GM12878 (cell line): Measurements from ENCODE around the gene PTGR3. TPM values are rescaled to one million over a fixed set of nuclear protein-coding genes. Genes with fewer than 3 reads are reported as not detected.

Experiments used
- ATAC-seq: fragments of 200-7000 bp; cut with Tn5 transposase; 3 replicates; pipeline ENCODE4 v1.9.1; 2020; ENCODE audit warnings: mild to moderate bottlenecking, moderate library complexity
- BruUV-seq: library from RNA; stranded (reverse); fragments of 400-500 nt; replicated peaks from 2 replicates; lab custom pipeline; 2021; lab: Mats Ljungman, UMichigan
- CTCF ChIA-PET: fragments of 300-600 bp; sonication (Branson Sonifier 250); formaldehyde crosslinking; extraction: SDS; loops from one replicate; lab custom pipeline; 2021; ENCODE audit warnings: inconsistent platforms; lab: Yijun Ruan, JAX
- POLR2A ChIA-PET: fragments of 350-600 bp; formaldehyde crosslinking; extraction: SDS; loops from one replicate; lab custom pipeline; 2021; ENCODE audit warnings: inconsistent platforms; lab: Charles Lee
- RAD21 ChIA-PET: fragments of 300-600 bp; sonication (Branson Sonifier 250); formaldehyde crosslinking; loops from one replicate; lab custom pipeline; 2023; ENCODE audit warnings: antibody characterized with exemption; ENCODE audit not compliant: unreplicated experiment; lab: Charles Lee
- SMC1A ChIA-PET: fragments of 300-600 bp; sonication (Branson Sonifier 250); formaldehyde crosslinking; loops from one replicate; lab custom pipeline; 2023; ENCODE audit not compliant: unreplicated experiment, uncharacterized antibody; lab: Charles Lee
- DNase-seq: peaks from one replicate; pipeline ENCODE4 v3.0.0-alpha.2; 2011; ENCODE audit warnings: low read depth, low spot score
- FAIRE-seq: peaks from 3 replicates; lab custom pipeline; 2011; peaks lifted over from hg19 to GRCh38; lab: Jason Lieb, UNC
- H2AFZ ChIP-seq: 2 replicates; pipeline ENCODE4 v1.6.0; 2011; ENCODE audit warnings: low read depth, low read length, control low read depth; ENCODE audit not compliant: control insufficient read depth
- H3K27ac ChIP-seq: 2 replicates; pipeline ENCODE4 v1.5.1; 2011; ENCODE audit warnings: control low read depth; ENCODE audit not compliant: control insufficient read depth, insufficient read depth
- H3K27me3 ChIP-seq, 2 experiments: replicated peaks in 1 of 2; 2 replicates each; pipeline versions ENCODE4 v1.6.0 to v1.6.1; 2011; ENCODE audit warnings: low read length in 1 of 2; ENCODE audit not compliant: control insufficient read depth in 2 of 2, insufficient read depth in 2 of 2
- H3K36me3 ChIP-seq, 2 experiments: 2 replicates each; pipeline ENCODE4 v1.5.1; 2011; ENCODE audit warnings: low read length in 1 of 2; ENCODE audit not compliant: control insufficient read depth in 2 of 2, insufficient read depth in 2 of 2
- H3K4me1 ChIP-seq: 2 replicates; pipeline ENCODE4 v1.6.1; 2011; ENCODE audit warnings: mild to moderate bottlenecking, low read length, moderate library complexity, mixed read lengths; ENCODE audit not compliant: control insufficient read depth, insufficient read depth
- H3K4me2 ChIP-seq: 2 replicates; pipeline ENCODE4 v1.6.0; 2011; ENCODE audit warnings: control low read depth; ENCODE audit not compliant: control insufficient read depth, insufficient read depth
- H3K4me3 ChIP-seq: fragments of 200-600 bp; sonication (generic); 2 replicates; pipeline ENCODE4 v1.5.1; 2016
- H3K79me2 ChIP-seq: 2 replicates; pipeline ENCODE4 v1.6.0; 2011; ENCODE audit warnings: low read length; ENCODE audit not compliant: control insufficient read depth, insufficient read depth
- H3K9ac ChIP-seq: 2 replicates; pipeline ENCODE4 v1.8.0; 2011; ENCODE audit warnings: low read length, control low read depth, mixed read lengths; ENCODE audit not compliant: control insufficient read depth, insufficient read depth
- H3K9me3 ChIP-seq: replicated peaks from 3 replicates; pipeline ENCODE4 v1.5.1; 2011; ENCODE audit warnings: mild to moderate bottlenecking, low read length; ENCODE audit not compliant: control insufficient read depth, insufficient read depth
- H4K20me1 ChIP-seq: 2 replicates; pipeline ENCODE4 v1.6.0; 2011; ENCODE audit not compliant: control insufficient read depth, insufficient read depth
- BHLHE40 ChIP-seq, 2 experiments: fragments of 450-650 bp in 1 of 2; IDR thresholded peaks; 2 replicates each; pipeline ENCODE4 v1.6.1; 2011 to 2017; ENCODE audit warnings: low read depth in 2 of 2, borderline replicate concordance in 1 of 2, improper control_type of control experiment in 1 of 2, low read length in 1 of 2, mild to moderate bottlenecking in 1 of 2
- BMI1 ChIP-seq: fragments of 450-650 bp; IDR thresholded peaks from 2 replicates; pipeline ENCODE4 v1.6.1; 2016; ENCODE audit warnings: mild to moderate bottlenecking, moderate library complexity, borderline replicate concordance
- CBFB ChIP-seq: IDR thresholded peaks from 2 replicates; pipeline ENCODE4 v1.6.1; 2016; ENCODE audit warnings: antibody characterized with exemption, low read depth
- MTA2 ChIP-seq: fragments of 450-650 bp; IDR thresholded peaks from 2 replicates; pipeline ENCODE4 v1.6.1; 2016; ENCODE audit warnings: low read depth, mild to moderate bottlenecking, moderate library complexity
- PKNOX1 ChIP-seq: fragments of 450-650 bp; IDR thresholded peaks from 2 replicates; pipeline ENCODE4 v1.6.1; 2016; ENCODE audit warnings: mild to moderate bottlenecking
- POU2F2 ChIP-seq: IDR thresholded peaks from 3 replicates; pipeline ENCODE4 v1.6.1; 2011; ENCODE audit warnings: low read depth, mild to moderate bottlenecking, low read length, borderline replicate concordance
- SP1 ChIP-seq: IDR thresholded peaks from one replicate; pipeline ENCODE4 v1.6.1; 2011; ENCODE audit warnings: low read depth, low read length
- SPI1 ChIP-seq: IDR thresholded peaks from 2 replicates; pipeline ENCODE4 v1.6.1; 2011; ENCODE audit warnings: low read depth, mild to moderate bottlenecking, low read length, moderate library complexity, borderline replicate concordance; ENCODE audit not compliant: insufficient read depth
- TARDBP ChIP-seq: IDR thresholded peaks from 2 replicates; pipeline ENCODE4 v1.6.1; 2016; ENCODE audit warnings: borderline replicate concordance
- TCF7 ChIP-seq: IDR thresholded peaks from 2 replicates; pipeline ENCODE4 v1.6.1; 2014; ENCODE audit warnings: antibody characterized with exemption, borderline replicate concordance
- ZNF207 ChIP-seq: fragments of 450-650 bp; IDR thresholded peaks from 2 replicates; pipeline ENCODE4 v1.6.1; 2014; ENCODE audit warnings: antibody characterized with exemption, mild to moderate bottlenecking, borderline replicate concordance
- ZNF274 ChIP-seq: IDR thresholded peaks from one replicate; pipeline ENCODE4 v1.8.0; 2011; ENCODE audit not compliant: insufficient read length, insufficient read depth
- WGBS: methylation state at CpG from one replicate; pipeline ENCODE4 v1.1.6; 2016; ENCODE audit warnings: low lambda C conversion rate; ENCODE audit not compliant: insufficient replicate concordance, insufficient coverage; ENCODE audit errors: missing lambda C conversion rate; 5-methylcytosine and 5-hydroxymethylcytosine counted together
- in situ Hi-C: fragments of 300-500 bp; cut with MboI; formaldehyde crosslinking; loops from 9 replicates; pipeline ENCODE4 v1.14.3; 2018; ENCODE audit warnings: mixed read lengths
- intact Hi-C: fragments of 100-400 bp; cut with micrococcal nuclease; formaldehyde crosslinking; loops from one replicate; pipeline ENCODE4 v1.14.2; 2022; ENCODE audit not compliant: unreplicated experiment
- polyA plus RNA-seq, 11 experiments: library from polyadenylated mRNA; depleted of rRNA in 4 of 11; unstranded in 6 of 11; stranded (reverse) in 5 of 11; fragments of >200 nt; fragmentation: Nextera tagmentation in 4 of 11; fragmentation: Illumina TruSeq in 1 of 11; extraction: Ambion mirVana in 4 of 11; extraction: Trizol in 1 of 11; gene quantifications; 1 replicate in 1 of 11; 2 replicates in 10 of 11; pipeline versions ENCODE4 v1.2.1 to v1.2.3, GENCODE V29; 2011 to 2016; ENCODE audit warnings: inconsistent platforms in 2 of 11, missing spikeins in 2 of 11, low read depth in 1 of 11
- total RNA-seq, 4 experiments: library from RNA; depleted of rRNA in 3 of 4; stranded (reverse); fragments of >200 nt in 3 of 4; fragmentation: Illumina TruSeq in 1 of 4; extraction: Trizol in 1 of 4; gene quantifications; 2 replicates each; pipeline versions ENCODE4 v1.2.1 to v1.2.3, GENCODE V29; 2013 to 2021

The PTGR3 gene
- total and polyA plus RNA-seq, 10 of the 15 experiments (the other 5 are each of a cell fraction or from before 2014, with no cell fraction given), result 6.2 to 69.8 (median 21.9) TPM

GRCh38 chr18:75176849-75177248 lies 32.1 kb downstream of the PTGR3 start (continued):
- TF ChIP-seq CBFB, result no peak
- no peak for TF ChIP-seq ZNF207
- no peak for TF ChIP-seq SP1
- no peak for TF ChIP-seq TARDBP
- no peak for TF ChIP-seq BMI1
- TF ChIP-seq BHLHE40 (IDR thresholded peaks at IDR 0.05; ENCODE audit: borderline replicate concordance in 1 of 2, low read depth in 2 of 2, low read length in 1 of 2), result no peak
- TF ChIP-seq TCF7, result no peak
- no peak for TF ChIP-seq PKNOX1
- TF ChIP-seq ZNF274, result no peak
- TF ChIP-seq MTA2, result no peak

GRCh38 chr18:75173738-75174137 lies 35.2 kb downstream of the PTGR3 start:
- in situ Hi-C loops, result loop anchor here (10.0 kb wide), 1 partner anchor 301 kb away; no protein-coding TSS in a partner anchor
- no peaks in the 10 kb centered on the region for H3K36me3 ChIP-seq
- H3K4me1 ChIP-seq, result peaks cover 15% of the 10 kb centered on the region
- H2AFZ ChIP-seq, result no peak overlapping the region; the same call in 1 of the 2 replicates
- CTCF ChIA-PET, result interaction anchor here (0.6 to 2.7 kb wide), 14 partner anchors 8 to 521 kb away, joined by 3 to 12 read pairs (median 4); partner anchors contain the start of gene PTGR3
- no peaks in the 10 kb centered on the region for H3K79me2 ChIP-seq
- WGBS, result 35% methylated on average over 4 of the region's 4 CpGs
- RAD21 ChIA-PET, result interaction anchor here (1.1 to 2.4 kb wide), 7 partner anchors 31 to 521 kb away, joined by 3 to 8 read pairs (median 5); partner anchors contain the start of gene TSHZ1
- no peak overlapping the region for H3K9ac ChIP-seq
- H4K20me1 ChIP-seq, result no peaks in the 10 kb centered on the region
- 0 out of 3 replicates have a peak, but pooled peaks have one; percentile 6 for ATAC-seq
- H3K4me2 ChIP-seq, result peak overlapping the region; percentile 50; the same call in 1 of the 2 replicates
- POLR2A ChIA-PET, result interaction anchor here (1.0 kb wide), 1 partner anchor 37 kb away, joined by 9 read pairs; the partner anchor contains the start of gene TSHZ1
- no TSS peak for BruUV-seq
- no peak overlapping the region for H3K4me3 ChIP-seq
- TF ChIP-seq POU2F2 (no peak), BMI1 (no peak), SPI1 (peak; percentile 19; the same call in 1 of the 2 replicates)
- FAIRE-seq, result peak; percentile 13
- SMC1A ChIA-PET, result interaction anchor here (1.0 to 2.6 kb wide), 13 partner anchors 9 to 522 kb away, joined by 3 to 17 read pairs (median 4); no protein-coding TSS in a partner anchor
- H3K9me3 ChIP-seq, result no peaks in the 10 kb centered on the region
- H3K27ac ChIP-seq, result no peak overlapping the region
- DNase-seq, result no peak
- intact Hi-C loops, result loop anchor here (5.0 to 10.0 kb wide), 3 partner anchors 34 to 301 kb away; partner anchors contain the start of gene PTGR3
- no peaks in the 10 kb centered on the region for H3K27me3 ChIP-seq
